Measurements from ENCODE around the gene TRPV3.
"Not testable (repeated sequence)": the region's sequence is repeated elsewhere in the genome, so short reads cannot be mapped to it uniquely, and the experiment has no call there.

The TRPV3 gene

GRCh38 chr17:3469529-3469928 is 88.1 kb downstream of the TRPV3 start:
- Mint-ChIP-seq H3K4me3 (no peak overlapping the region), H3K27ac (no peak overlapping the region), H3K27me3 (ENCODE audit: low read depth, poor library complexity) (peaks cover 3% of the 10 kb centered on the region), H3K36me3 (ENCODE audit: low read depth) (no peaks in the 10 kb centered on the region), H3K4me1 (no peaks in the 10 kb centered on the region), H3K9me3 (peaks cover 4% of the 10 kb centered on the region)
- DNase-seq = no peak
- TF ChIP-seq CTCF (IDR thresholded peaks at IDR 0.05) = no peak

- H3K4me1 Mint-ChIP-seq; DNase-seq; H3K4me3 Mint-ChIP-seq; H3K9me3 Mint-ChIP-seq; H3K27me3 Mint-ChIP-seq (ENCODE audit: low read depth, poor library complexity); H3K27ac Mint-ChIP-seq; H3K36me3 Mint-ChIP-seq (ENCODE audit: low read depth): not testable (repeated sequence)
These were observed 91.3 kb downstream of the TRPV3 start for GRCh38 chr17:3466355-3466754.
